DND-41 (cell line): ENCODE data around the gene PHACTR1.

Experiments
- ATAC-seq: fragments of 200-7000 bp; cut with Tn5 transposase; 3 replicates; pipeline ENCODE4 v1.9.1; 2021; ENCODE audit warnings: low read depth; ENCODE audit not compliant: insufficient read depth
- DNase-seq: peaks from one replicate; pipeline ENCODE4 v3.0.0-alpha.2; 2020
- H2AFZ ChIP-seq: 2 replicates; pipeline ENCODE4 v1.6.0; 2012; ENCODE audit warnings: low read depth, low read length
- H3K27ac ChIP-seq: 2 replicates; pipeline ENCODE4 v1.5.1; 2012; ENCODE audit warnings: low read length, inconsistent platforms
- H3K27me3 ChIP-seq: fragments of 200-600 bp; sonication (generic); 2 replicates; pipeline ENCODE4 v1.6.0; 2012; ENCODE audit warnings: low read length, mild to moderate bottlenecking, inconsistent platforms; ENCODE audit not compliant: insufficient read depth, poor library complexity
- H3K36me3 ChIP-seq: 2 replicates; pipeline ENCODE4 v1.5.1; 2012; ENCODE audit warnings: low read length, inconsistent platforms; ENCODE audit not compliant: insufficient read depth
- H3K4me1 ChIP-seq: 2 replicates; pipeline ENCODE4 v1.5.1; 2012; ENCODE audit warnings: mild to moderate bottlenecking, low read length; ENCODE audit not compliant: insufficient read depth
- H3K4me2 ChIP-seq: 2 replicates; pipeline ENCODE4 v1.6.0; 2012; ENCODE audit warnings: mild to moderate bottlenecking, moderate library complexity, low read length, inconsistent platforms; ENCODE audit not compliant: insufficient read depth
- H3K4me3 ChIP-seq, 2 experiments: fragments of 200-600 bp in 1 of 2; shearing (Covaris generic) in 1 of 2; 2 replicates each; pipeline ENCODE4 v1.5.1; 2012 to 2016; ENCODE audit warnings: inconsistent platforms in 2 of 2, low read length in 2 of 2, mild to moderate bottlenecking in 2 of 2, low read depth in 1 of 2, moderate library complexity in 1 of 2
- H3K79me2 ChIP-seq: 2 replicates; pipeline ENCODE4 v1.6.0; 2012; ENCODE audit warnings: low read length, inconsistent platforms; ENCODE audit not compliant: insufficient read depth
- H3K9ac ChIP-seq: 2 replicates; pipeline ENCODE4 v1.6.0; 2012; ENCODE audit warnings: low read depth, mild to moderate bottlenecking, inconsistent platforms, low read length, moderate library complexity
- H3K9me3 ChIP-seq: 2 replicates; pipeline ENCODE4 v1.5.1; 2012; ENCODE audit warnings: low read length, moderate library complexity, mild to moderate bottlenecking, inconsistent platforms; ENCODE audit not compliant: insufficient read depth, severe bottlenecking
- H4K20me1 ChIP-seq: 2 replicates; pipeline ENCODE4 v1.6.0; 2012; ENCODE audit warnings: low read length; ENCODE audit not compliant: insufficient read depth
- EZH2 ChIP-seq: IDR thresholded peaks from 3 replicates; pipeline ENCODE4 v1.6.1; 2012; ENCODE audit warnings: borderline replicate concordance, low read depth, mild to moderate bottlenecking, moderate library complexity, low read length, inconsistent platforms; ENCODE audit not compliant: severe bottlenecking
- TF ChIP-seq, protein P1 (sequence below): IDR thresholded peaks from 2 replicates; pipeline ENCODE4 v1.5.1; 2012; ENCODE audit warnings: borderline replicate concordance, low read length, moderate library complexity, mild to moderate bottlenecking; ENCODE audit not compliant: poor library complexity, severe bottlenecking; ENCODE audit errors: extremely low read depth

The PHACTR1 gene

DNA sequence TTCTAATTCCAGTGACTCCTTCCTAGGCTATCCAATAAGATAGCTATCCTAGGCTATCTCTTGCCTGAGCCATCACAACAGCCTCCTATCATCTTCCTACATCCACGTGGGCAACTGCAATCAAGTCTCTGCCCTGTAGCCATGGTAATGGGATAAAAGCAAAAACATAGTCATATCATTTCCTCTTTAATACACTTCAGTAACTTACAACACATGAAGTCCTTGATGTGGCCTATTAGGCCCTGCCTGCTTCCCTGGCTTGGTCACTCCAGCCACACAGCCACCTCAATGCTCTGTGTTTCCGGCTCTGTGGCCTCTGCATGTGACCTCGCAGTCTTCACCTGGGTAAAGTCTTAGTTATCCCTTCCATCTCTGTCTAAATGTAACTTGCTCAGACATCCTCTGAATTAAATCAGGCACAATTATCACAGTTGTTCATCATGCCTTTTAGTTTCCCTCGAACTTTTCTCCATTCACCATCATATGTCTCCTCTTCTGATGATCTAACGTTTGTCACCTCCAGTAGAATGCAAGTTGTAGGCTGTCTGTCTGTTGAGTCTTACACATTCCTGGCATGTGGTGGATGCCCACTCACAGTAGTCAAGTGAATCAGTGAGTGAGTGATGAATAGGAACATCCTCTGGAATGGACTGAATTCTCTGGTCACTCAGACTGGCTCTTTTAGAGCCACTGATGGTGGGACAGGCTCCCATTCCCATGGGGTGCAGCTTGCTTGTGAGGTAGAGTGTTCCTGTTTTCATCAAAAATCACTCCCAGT, 382.4 kb downstream of the PHACTR1 start:
- DNase-seq (no peak), ATAC-seq (no peak)
- H3K27ac ChIP-seq = no peak overlapping the region
- H3K9ac ChIP-seq = no peak overlapping the region
- H3K4me1 ChIP-seq = no peaks in the 10 kb centered on the region
- no peak overlapping the region for H3K4me2 ChIP-seq
- no peak overlapping the region for H3K4me3 ChIP-seq
- no peak overlapping the region for H2AFZ ChIP-seq
- no peaks in the 10 kb centered on the region for H3K79me2 ChIP-seq
- H3K9me3 ChIP-seq = no peaks in the 10 kb centered on the region
- no peaks in the 10 kb centered on the region for H3K36me3 ChIP-seq
- TF ChIP-seq, protein P1, sequence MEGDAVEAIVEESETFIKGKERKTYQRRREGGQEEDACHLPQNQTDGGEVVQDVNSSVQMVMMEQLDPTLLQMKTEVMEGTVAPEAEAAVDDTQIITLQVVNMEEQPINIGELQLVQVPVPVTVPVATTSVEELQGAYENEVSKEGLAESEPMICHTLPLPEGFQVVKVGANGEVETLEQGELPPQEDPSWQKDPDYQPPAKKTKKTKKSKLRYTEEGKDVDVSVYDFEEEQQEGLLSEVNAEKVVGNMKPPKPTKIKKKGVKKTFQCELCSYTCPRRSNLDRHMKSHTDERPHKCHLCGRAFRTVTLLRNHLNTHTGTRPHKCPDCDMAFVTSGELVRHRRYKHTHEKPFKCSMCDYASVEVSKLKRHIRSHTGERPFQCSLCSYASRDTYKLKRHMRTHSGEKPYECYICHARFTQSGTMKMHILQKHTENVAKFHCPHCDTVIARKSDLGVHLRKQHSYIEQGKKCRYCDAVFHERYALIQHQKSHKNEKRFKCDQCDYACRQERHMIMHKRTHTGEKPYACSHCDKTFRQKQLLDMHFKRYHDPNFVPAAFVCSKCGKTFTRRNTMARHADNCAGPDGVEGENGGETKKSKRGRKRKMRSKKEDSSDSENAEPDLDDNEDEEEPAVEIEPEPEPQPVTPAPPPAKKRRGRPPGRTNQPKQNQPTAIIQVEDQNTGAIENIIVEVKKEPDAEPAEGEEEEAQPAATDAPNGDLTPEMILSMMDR = no peak
- TF ChIP-seq EZH2 = no peak
- peaks cover 11% of the 10 kb centered on the region for H3K27me3 ChIP-seq
- H4K20me1 ChIP-seq = no peaks in the 10 kb centered on the region

DNA sequence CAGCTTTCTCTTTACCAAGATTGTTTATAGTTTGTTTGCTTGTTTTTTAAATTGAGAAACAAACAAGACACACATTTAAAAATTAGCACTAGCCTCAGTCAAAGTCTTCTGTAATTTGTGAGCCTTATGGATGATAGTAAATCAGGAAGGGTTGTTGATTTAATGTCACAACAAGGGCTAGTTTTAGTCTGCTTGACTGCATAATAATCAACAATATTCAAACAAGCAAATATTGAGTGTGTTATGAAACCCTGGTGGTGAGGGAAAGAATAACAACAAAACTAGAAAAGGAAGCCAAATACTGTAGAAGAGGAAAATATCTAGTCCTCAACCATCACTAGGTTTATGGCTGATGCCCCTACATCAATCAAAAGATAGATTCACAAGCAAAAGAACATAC, 383.2 kb downstream of the PHACTR1 start:
- no peaks in the 10 kb centered on the region for H3K79me2 ChIP-seq
- no peak for ATAC-seq
- H3K4me3 ChIP-seq = no peak overlapping the region
- TF ChIP-seq EZH2 = no peak
- TF ChIP-seq, protein P1 = peak; percentile 24
- no peak overlapping the region for H3K4me2 ChIP-seq
- no peaks in the 10 kb centered on the region for H4K20me1 ChIP-seq
- no peaks in the 10 kb centered on the region for H3K4me1 ChIP-seq
- no peaks in the 10 kb centered on the region for H3K36me3 ChIP-seq
- H3K27me3 ChIP-seq = peaks cover 11% of the 10 kb centered on the region
- H2AFZ ChIP-seq = no peak overlapping the region
- no peak overlapping the region for H3K9ac ChIP-seq
- no peak for DNase-seq
- no peaks in the 10 kb centered on the region for H3K9me3 ChIP-seq
- H3K27ac ChIP-seq = no peak overlapping the region

DNA sequence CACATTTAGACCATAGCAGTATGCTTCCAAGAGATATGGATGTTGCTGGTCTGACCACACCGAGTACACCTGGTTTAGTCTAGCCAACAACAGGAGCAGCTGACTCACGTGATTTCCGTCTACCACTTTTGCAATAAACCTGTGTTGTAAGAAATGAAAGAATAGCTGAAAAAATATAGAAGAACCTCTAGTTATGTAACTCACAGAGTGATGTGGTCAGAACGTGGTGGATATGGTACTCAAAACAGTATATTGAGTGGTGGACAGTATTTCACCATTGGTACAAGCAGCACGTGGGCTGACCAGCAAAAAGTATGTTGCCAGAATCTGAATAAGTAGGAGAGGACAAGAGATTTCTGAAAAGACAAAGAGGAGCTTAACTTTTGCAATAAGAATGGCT, 384.8 kb downstream of the PHACTR1 start:
- H4K20me1 ChIP-seq = no peaks in the 10 kb centered on the region
- no peaks in the 10 kb centered on the region for H3K4me1 ChIP-seq
- H3K27ac ChIP-seq = no peak overlapping the region
- ATAC-seq (no peak), DNase-seq (no peak)
- H3K36me3 ChIP-seq = no peaks in the 10 kb centered on the region
- no peak overlapping the region for H3K9ac ChIP-seq
- H3K27me3 ChIP-seq = peaks cover 8% of the 10 kb centered on the region
- no peak for TF ChIP-seq EZH2
- TF ChIP-seq, protein P1 = no peak
- no peaks in the 10 kb centered on the region for H3K79me2 ChIP-seq
- no peak overlapping the region for H3K4me3 ChIP-seq
- no peaks in the 10 kb centered on the region for H3K9me3 ChIP-seq
- H2AFZ ChIP-seq = no peak overlapping the region
- H3K4me2 ChIP-seq = no peak overlapping the region
